Choroid plexus epithelial cell (primary cell): ENCODE data around the gene PTMS.

Source experiments
- DNase-seq: peaks from one replicate; pipeline ENCODE4 v3.0.0-alpha.2; 2010; ENCODE audit warnings: low read depth
- H3K4me3 ChIP-seq: 2 replicates; pipeline ENCODE4 v1.5.1; 2011; ENCODE audit warnings: low read depth, mild to moderate bottlenecking, control low read depth, low read length, moderate library complexity
- CTCF ChIP-seq: conservative IDR thresholded peaks from 2 replicates; pipeline ENCODE4 v1.5.1; 2011; ENCODE audit warnings: low read depth, mild to moderate bottlenecking, control low read depth, inconsistent platforms, low read length, moderate library complexity

PTMS gene

GRCh38 chr12:6752921-6753771 is 13.0 kb upstream of the PTMS start, which contains the start of gene MLF2:
TSS of gene MLF2 (minus strand) at chr12:6753141. CDS start at chr12:6752334, 807 bp downstream.
- peak; percentile 100 for DNase-seq
- peak within 1 kb of the TSS; percentile 97 for H3K4me3 ChIP-seq
- TF ChIP-seq CTCF, result no peak

- H3K4me3 ChIP-seq, result no peak overlapping the region
- peak; percentile 96 for TF ChIP-seq CTCF
- no peak for DNase-seq
Measured at GRCh38 chr12:6753772-6754356, 12.3 kb upstream of the PTMS start.

- no peak for TF ChIP-seq CTCF
- no peak overlapping the region for H3K4me3 ChIP-seq
- no peak for DNase-seq
Measured at GRCh38 chr12:6754411-6754810, 11.8 kb upstream of the PTMS start.

GRCh38 chr12:6757028-6757690 is 9.0 kb upstream of the PTMS start:
- no peak overlapping the region for H3K4me3 ChIP-seq
- no peak for TF ChIP-seq CTCF
- no peak for DNase-seq

- DNase-seq, result no peak
- no peak for TF ChIP-seq CTCF
- H3K4me3 ChIP-seq, result no peak overlapping the region
Measured at GRCh38 chr12:6758506-6759095, 7.6 kb upstream of the PTMS start.

GRCh38 chr12:6759741-6760140 is 6.4 kb upstream of the PTMS start:
- no peak for DNase-seq
- TF ChIP-seq CTCF, result no peak
- no peak overlapping the region for H3K4me3 ChIP-seq
